ENCODE data around the gene FMN2. TPM values are rescaled to one million over a fixed set of nuclear protein-coding genes. Genes with fewer than 3 reads are reported as not detected.

FMN2 gene
- total RNA-seq, 8 experiments from 2014 or later, result 0.27 to 29.0 (median 23.0) TPM

DNA sequence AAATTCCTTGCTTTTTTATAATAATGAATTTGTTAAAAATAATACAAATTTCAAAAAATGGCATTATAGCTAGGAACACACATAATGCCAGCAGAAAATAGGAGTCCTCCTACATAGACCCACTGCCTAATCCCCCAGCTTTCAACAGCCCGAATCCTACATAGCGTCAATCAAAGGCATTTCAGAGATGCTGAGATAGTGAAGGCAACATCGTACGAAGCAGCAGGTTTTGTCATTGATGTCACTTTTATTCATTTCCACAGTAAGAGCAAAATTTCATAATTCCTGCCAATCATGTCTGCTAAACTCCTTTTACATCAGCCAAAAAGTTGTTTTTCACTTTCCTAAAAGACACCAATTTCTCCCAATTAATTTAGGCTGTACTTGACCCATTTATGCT, 426.2 kb downstream of the FMN2 start:
- 67 to 97% (median 92%) methylated on average over 1 to 4 of the region's 4 CpGs; no CpG with 5 or more reads in 2 of the 10 experiments for whole genome bisulfite sequencing, 10 experiments
- Histone ChIP-seq H3K4me1 (replicated peaks in 1 of 2) (peaks cover 0 to 4% of the 10 kb centered on the region in 2 donors), H3K27ac (no peak overlapping the region), H3K4me3 (no peak overlapping the region)
- ATAC-seq (replicated peaks in 6 of 8), result no peak
- in situ Hi-C loops (cut with MboI; ENCODE audit: low pct_unique_long_range_greater_than_20kb in 2 of 9, low sequenced_read_pairs in 9 of 9, unreplicated experiment in 9 of 9), result no loop called here

DNA sequence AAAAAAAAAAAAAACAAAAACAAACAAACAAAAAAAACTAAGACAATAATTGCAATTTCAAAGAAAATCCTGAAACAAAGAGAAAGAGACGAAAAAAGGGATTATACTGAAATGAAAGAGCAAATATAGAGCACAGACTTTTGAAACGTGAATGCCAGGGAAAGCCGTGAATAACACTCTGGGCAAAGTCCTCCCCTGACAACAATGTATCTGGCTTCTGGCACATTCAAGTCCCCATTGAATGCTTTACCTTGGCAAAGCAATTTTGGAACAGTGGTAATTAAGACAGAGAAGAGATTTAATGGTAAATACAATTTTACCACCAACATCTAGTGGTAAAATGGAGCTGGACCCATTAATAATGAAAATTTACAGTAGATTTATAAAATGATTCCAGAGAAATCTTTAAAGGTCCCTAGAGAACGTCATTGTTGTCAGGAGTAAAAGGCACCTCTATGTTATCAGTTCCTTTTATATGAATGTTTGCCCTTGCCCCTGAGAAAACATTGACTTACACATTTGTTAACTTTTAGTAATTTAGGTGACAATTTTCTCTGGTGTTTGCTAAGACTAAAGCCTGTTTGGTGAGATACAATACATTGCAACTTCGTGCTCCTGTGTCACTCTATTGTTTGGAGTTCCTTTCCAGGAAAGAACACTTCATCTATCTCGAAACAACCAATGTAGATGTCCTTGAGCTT, 430.6 kb downstream of the FMN2 start:
- WGBS, 10 experiments, result 45 to 86% (median 76%) methylated on average over 2 to 6 of the region's 6 CpGs
- peak in 1 of 8 experiments; percentile 43 for ATAC-seq (replicated peaks in 6 of 8)
- in situ Hi-C loops (cut with MboI; ENCODE audit: low pct_unique_long_range_greater_than_20kb in 2 of 9, low sequenced_read_pairs in 9 of 9, unreplicated experiment in 9 of 9), result no loop called here
- peaks cover 13 to 24% of the 10 kb centered on the region in 2 donors for H3K4me1 ChIP-seq (replicated peaks in 1 of 2)
- no peak overlapping the region for H3K27ac ChIP-seq
- no peak overlapping the region for H3K4me3 ChIP-seq

DNA sequence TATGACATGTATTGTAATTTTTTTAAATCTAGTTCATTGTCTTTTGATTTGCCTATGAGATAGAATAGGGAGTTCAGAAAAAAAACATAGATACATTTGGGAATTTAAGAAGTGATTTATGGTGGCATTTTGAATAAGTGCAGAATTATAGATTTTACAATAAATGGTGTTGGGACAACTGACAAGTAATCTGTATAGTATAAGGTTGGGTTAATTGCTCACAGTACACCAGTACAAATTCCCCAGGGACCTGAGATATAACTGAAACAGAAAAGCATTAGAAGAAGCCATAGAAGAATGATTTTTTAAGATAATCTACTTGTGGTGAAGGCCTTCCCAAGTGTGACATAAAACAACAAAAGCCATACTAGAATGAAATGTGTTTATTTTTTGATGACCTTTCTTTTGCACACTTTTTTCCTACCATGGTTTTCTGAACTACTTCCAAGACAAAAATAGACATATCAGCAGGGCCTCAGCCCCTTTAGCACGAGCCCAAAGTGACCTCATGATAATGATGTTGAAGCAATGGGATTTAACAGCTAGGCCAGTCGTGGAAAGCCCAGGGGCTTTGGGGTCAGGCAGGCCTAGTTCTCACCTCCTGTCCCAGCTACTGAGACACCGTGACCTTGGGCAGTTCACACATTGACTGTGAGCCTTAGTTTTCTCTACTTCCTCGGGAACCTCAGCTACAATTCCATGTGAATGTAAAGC, 432.8 kb downstream of the FMN2 start:
- Histone ChIP-seq H3K4me1 (replicated peaks in 1 of 2) (peaks cover 13 to 24% of the 10 kb centered on the region in 2 donors), H3K4me3 (no peak overlapping the region), H3K27ac (peak overlapping the region in 1 of 2 donors; percentile 46)
- WGBS, 10 experiments, result 0 to 100% (median 54%) methylated on average over 1 to 4 of the region's 4 CpGs
- ATAC-seq (replicated peaks in 6 of 8), result peak in 4 of 8 experiments; percentile 32 to 92 (median 85)
- in situ Hi-C loops (cut with MboI; ENCODE audit: low pct_unique_long_range_greater_than_20kb in 2 of 9, low sequenced_read_pairs in 9 of 9, unreplicated experiment in 9 of 9), result no loop called here

Data from motor neuron (in vitro differentiated cells).